ENCODE measurements around the gene CCNL2. TPM values are rescaled to one million over a fixed set of nuclear protein-coding genes. Genes with fewer than 3 reads are reported as not detected.

The CCNL2 gene
- total RNA-seq, 1 experiment from 2014 or later = 206 TPM

GRCh38 chr1:1348420-1349255 lies 50.5 kb downstream of the CCNL2 start:
- ChIA-PET CTCF (no interaction called here), POLR2A (ENCODE audit: low non-redundant PET) (no interaction called here)
- H3K4me3 ChIP-seq (ENCODE audit: low read depth, low read length, poor library complexity, severe bottlenecking) = peak overlapping the region; percentile 86
- no peaks in the 10 kb centered on the region for H3K9me3 ChIP-seq (ENCODE audit: low read depth, low read length, poor library complexity, severe bottlenecking)
- H3K4me1 ChIP-seq (ENCODE audit: insufficient read depth, low read length, poor library complexity, severe bottlenecking) = peaks cover 3% of the 10 kb centered on the region
- TF ChIP-seq EZH2 (IDR thresholded peaks at IDR 0.05; ENCODE audit: borderline replicate concordance, low read depth, low read length, poor library complexity, severe bottlenecking) = no peak
- no peak for TF ChIP-seq CTCF (conservative IDR thresholded peaks at IDR 0.05; ENCODE audit: low read depth, low read length)
- BruUV-seq (replicated peaks) = no TSS peak
- no peaks in the 10 kb centered on the region for H3K27me3 ChIP-seq (replicated peaks; ENCODE audit: insufficient read depth, low read depth, low read length, poor library complexity)
- H3K27ac ChIP-seq (ENCODE audit: low read depth, low read length, poor library complexity, severe bottlenecking) = peak overlapping the region; percentile 75
- intact Hi-C loops (cut with micrococcal nuclease; ENCODE audit: unreplicated experiment) = no loop called here
- DNase-seq (ENCODE audit: low spot score) = no peak
- H3K36me3 ChIP-seq (ENCODE audit: insufficient read depth, low read length, poor library complexity, severe bottlenecking) = no peaks in the 10 kb centered on the region

- H3K4me3 ChIP-seq (ENCODE audit: low read depth, low read length, poor library complexity, severe bottlenecking) = peak overlapping the region; percentile 86
- no peak for DNase-seq (ENCODE audit: low spot score)
- ChIA-PET CTCF (no interaction called here), POLR2A (ENCODE audit: low non-redundant PET) (no interaction called here)
- BruUV-seq (replicated peaks) = no TSS peak
- H3K4me1 ChIP-seq (ENCODE audit: insufficient read depth, low read length, poor library complexity, severe bottlenecking) = peaks cover 3% of the 10 kb centered on the region
- H3K27me3 ChIP-seq (replicated peaks; ENCODE audit: insufficient read depth, low read depth, low read length, poor library complexity) = no peaks in the 10 kb centered on the region
- no peaks in the 10 kb centered on the region for H3K36me3 ChIP-seq (ENCODE audit: insufficient read depth, low read length, poor library complexity, severe bottlenecking)
- peak overlapping the region; percentile 75 for H3K27ac ChIP-seq (ENCODE audit: low read depth, low read length, poor library complexity, severe bottlenecking)
- no peaks in the 10 kb centered on the region for H3K9me3 ChIP-seq (ENCODE audit: low read depth, low read length, poor library complexity, severe bottlenecking)
- TF ChIP-seq EZH2 (IDR thresholded peaks at IDR 0.05; ENCODE audit: borderline replicate concordance, low read depth, low read length, poor library complexity, severe bottlenecking) = no peak
- no peak for TF ChIP-seq CTCF (conservative IDR thresholded peaks at IDR 0.05; ENCODE audit: low read depth, low read length)
- intact Hi-C loops (cut with micrococcal nuclease; ENCODE audit: unreplicated experiment) = no loop called here
Observed at GRCh38 chr1:1347663-1348419, 51.3 kb downstream of the CCNL2 start.

DNA sequence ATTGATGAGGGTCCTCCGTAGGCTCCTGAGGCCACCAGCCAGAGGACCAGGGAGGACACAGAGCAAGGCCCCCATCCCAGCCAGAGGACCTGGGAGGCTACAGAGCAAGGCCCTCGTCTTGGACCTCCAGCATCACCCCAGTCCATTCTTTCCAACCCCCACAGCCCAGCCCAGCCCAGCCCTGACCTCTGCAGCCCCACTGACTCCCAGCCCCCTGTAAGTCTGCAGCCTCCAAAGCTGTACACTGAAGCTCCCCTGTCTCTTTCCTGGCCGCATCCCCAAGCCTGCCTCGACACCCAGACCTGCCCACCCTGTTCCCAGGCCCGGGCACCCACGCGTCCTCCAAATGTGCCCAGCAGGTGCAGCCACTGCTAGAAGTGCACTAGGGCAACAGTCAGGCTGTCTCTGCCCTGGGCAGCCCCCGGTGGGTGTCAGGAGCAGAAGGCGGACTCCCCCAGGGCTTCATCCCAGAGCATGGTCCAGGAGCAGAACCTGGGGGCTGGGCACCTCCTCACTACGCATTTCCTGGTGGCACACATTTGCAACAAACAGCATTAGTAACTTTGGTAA lies 52.0 kb downstream of the CCNL2 start:
- Histone ChIP-seq H3K27ac (ENCODE audit: low read depth, low read length, poor library complexity, severe bottlenecking) (no peak overlapping the region), H3K4me1 (ENCODE audit: insufficient read depth, low read length, poor library complexity, severe bottlenecking) (peaks cover 3% of the 10 kb centered on the region), H3K27me3 (replicated peaks; ENCODE audit: insufficient read depth, low read depth, low read length, poor library complexity) (no peaks in the 10 kb centered on the region), H3K9me3 (ENCODE audit: low read depth, low read length, poor library complexity, severe bottlenecking) (no peaks in the 10 kb centered on the region), H3K4me3 (ENCODE audit: low read depth, low read length, poor library complexity, severe bottlenecking) (peak overlapping the region; percentile 86), H3K36me3 (ENCODE audit: insufficient read depth, low read length, poor library complexity, severe bottlenecking) (no peaks in the 10 kb centered on the region)
- no TSS peak for BruUV-seq (replicated peaks)
- POLR2A ChIA-PET (ENCODE audit: low non-redundant PET) = no interaction called here
- DNase-seq (ENCODE audit: low spot score) = no peak
- TF ChIP-seq CTCF (conservative IDR thresholded peaks at IDR 0.05; ENCODE audit: low read depth, low read length) (no peak), EZH2 (IDR thresholded peaks at IDR 0.05; ENCODE audit: borderline replicate concordance, low read depth, low read length, poor library complexity, severe bottlenecking) (no peak)
- CTCF ChIA-PET = no interaction called here
- intact Hi-C loops (cut with micrococcal nuclease; ENCODE audit: unreplicated experiment) = no loop called here
